ENCODE data around the gene TMEM184A. TPM values are rescaled to one million over a fixed set of nuclear protein-coding genes. Genes with fewer than 3 reads are reported as not detected.

Gene TMEM184A
- total RNA-seq, 2 donors from 2014 or later, result 0.28 TPM; not detected in 1

DNA sequence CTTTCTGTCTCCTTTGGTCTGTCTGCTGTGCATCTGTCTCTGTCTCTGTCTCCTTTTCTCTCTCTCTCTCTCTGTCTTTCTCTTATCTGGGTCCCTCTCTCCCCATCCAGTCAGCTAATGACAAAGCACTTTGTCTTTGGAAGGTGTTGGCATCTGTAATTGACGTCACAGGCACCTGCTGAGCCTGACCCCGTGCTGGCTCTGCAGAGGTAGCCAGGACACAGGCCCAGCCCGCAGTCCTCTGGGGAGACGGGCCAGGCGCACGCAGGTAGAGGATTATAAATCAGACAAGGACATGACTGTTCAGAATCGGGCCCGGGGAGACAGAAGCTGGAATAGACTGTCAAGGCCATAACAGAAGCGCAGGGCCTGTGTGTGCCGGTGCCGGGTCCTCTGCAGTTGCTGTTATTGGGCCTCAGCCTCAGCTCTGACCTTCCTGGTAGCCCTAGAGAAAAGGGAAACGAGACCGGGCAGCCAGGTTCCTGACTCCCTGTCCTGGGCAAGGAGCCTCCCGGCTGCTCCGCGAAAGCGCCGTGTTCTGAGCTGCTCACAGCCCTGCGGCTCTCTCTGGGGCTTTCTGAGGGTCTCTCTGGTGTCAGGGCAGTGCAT lies 24.5 kb upstream of the TMEM184A start:
- no peak for DNase-seq (ENCODE audit: low spot score)
- Histone ChIP-seq H3K36me3 (no peaks in the 10 kb centered on the region), H3K4me3 (no peak overlapping the region), H3K27ac (no peak overlapping the region), H3K9me3 (no peaks in the 10 kb centered on the region), H3K27me3 (no peaks in the 10 kb centered on the region), H3K4me1 (peaks cover 0 to 8% of the 10 kb centered on the region in 2 donors)
- TF ChIP-seq, protein P1, sequence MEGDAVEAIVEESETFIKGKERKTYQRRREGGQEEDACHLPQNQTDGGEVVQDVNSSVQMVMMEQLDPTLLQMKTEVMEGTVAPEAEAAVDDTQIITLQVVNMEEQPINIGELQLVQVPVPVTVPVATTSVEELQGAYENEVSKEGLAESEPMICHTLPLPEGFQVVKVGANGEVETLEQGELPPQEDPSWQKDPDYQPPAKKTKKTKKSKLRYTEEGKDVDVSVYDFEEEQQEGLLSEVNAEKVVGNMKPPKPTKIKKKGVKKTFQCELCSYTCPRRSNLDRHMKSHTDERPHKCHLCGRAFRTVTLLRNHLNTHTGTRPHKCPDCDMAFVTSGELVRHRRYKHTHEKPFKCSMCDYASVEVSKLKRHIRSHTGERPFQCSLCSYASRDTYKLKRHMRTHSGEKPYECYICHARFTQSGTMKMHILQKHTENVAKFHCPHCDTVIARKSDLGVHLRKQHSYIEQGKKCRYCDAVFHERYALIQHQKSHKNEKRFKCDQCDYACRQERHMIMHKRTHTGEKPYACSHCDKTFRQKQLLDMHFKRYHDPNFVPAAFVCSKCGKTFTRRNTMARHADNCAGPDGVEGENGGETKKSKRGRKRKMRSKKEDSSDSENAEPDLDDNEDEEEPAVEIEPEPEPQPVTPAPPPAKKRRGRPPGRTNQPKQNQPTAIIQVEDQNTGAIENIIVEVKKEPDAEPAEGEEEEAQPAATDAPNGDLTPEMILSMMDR (IDR thresholded peaks at IDR 0.05), result no peak

DNA sequence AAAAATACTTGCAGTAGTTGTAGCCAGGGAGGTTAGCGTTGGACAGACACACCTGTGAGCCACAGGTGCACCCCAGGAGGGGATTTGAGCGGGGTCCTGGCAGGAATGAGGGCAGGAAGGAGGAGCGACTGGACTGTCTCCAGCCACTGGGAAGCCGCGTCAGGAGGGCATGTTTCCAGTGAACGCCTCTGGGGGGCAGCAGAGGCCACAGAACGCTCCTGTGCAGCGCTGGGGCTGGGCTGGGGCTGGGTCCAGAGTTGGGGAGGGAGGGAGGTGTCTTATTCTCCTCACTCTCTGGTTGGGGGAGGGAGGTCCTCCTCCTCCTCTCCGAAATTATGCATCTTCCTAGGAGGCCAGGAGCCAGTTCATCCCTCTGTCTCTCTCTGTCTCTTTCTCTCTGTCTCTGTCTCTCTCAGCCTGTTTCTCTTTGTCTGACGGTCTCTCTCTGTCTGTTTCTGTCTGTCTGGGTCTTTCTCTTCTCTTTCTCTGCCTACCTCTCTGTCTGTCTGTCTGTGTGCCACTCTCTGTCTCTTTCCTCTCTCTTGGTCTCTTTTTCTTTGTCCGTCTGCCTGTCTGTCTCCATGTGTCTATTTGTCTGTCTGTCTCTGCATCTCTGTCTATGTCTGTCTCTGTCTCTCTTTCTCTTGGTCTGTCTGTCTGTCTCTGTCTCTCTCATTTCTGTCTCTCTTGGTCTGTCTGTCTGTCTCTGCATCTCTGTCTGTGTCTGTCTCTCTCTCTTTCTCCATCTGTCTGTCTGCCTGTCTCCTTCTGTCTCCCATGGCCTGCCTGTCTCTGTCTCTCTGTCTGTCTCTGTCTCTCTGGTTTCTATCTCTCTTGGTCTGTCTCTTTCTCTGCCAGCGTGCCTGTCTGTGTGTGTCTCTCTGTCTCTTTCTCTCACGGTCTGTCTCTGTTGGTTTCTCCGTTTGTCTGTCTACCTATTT lies 23.7 kb upstream of the TMEM184A start:
- H3K27ac ChIP-seq, result no peak overlapping the region
- H3K27me3 ChIP-seq, result no peaks in the 10 kb centered on the region
- no peaks in the 10 kb centered on the region for H3K36me3 ChIP-seq
- TF ChIP-seq, protein P1 (IDR thresholded peaks at IDR 0.05), result peak; percentile 86 to 92
- H3K4me3 ChIP-seq, result no peak overlapping the region
- peak; percentile 69 for DNase-seq (ENCODE audit: low spot score)
- peaks cover 0 to 8% of the 10 kb centered on the region in 2 donors for H3K4me1 ChIP-seq
- H3K9me3 ChIP-seq, result no peaks in the 10 kb centered on the region

DNA sequence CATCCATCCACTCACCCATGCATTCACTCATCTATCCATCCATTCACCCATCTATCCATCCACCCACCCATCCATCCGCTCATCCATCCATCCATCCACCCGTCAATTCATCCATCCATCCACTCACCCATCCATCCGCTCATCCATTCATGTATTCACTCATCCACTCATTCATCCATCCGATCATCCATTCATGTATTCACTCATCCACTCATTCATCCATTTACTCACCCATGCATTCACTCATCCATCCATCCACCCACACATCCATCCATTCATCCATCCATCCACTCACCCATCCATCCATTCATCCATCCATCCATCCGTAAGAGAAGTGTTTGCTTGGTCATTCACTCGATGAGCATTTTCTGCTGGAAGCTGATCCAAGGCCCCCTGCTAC lies 22.5 kb upstream of the TMEM184A start:
- no peaks in the 10 kb centered on the region for H3K27me3 ChIP-seq
- TF ChIP-seq, protein P1 (IDR thresholded peaks at IDR 0.05), result no peak
- no peaks in the 10 kb centered on the region for H3K9me3 ChIP-seq
- no peak overlapping the region for H3K27ac ChIP-seq
- H3K36me3 ChIP-seq, result no peaks in the 10 kb centered on the region
- DNase-seq (ENCODE audit: low spot score), result no peak
- no peak overlapping the region for H3K4me3 ChIP-seq
- H3K4me1 ChIP-seq, result peaks cover 0 to 8% of the 10 kb centered on the region in 2 donors

DNA sequence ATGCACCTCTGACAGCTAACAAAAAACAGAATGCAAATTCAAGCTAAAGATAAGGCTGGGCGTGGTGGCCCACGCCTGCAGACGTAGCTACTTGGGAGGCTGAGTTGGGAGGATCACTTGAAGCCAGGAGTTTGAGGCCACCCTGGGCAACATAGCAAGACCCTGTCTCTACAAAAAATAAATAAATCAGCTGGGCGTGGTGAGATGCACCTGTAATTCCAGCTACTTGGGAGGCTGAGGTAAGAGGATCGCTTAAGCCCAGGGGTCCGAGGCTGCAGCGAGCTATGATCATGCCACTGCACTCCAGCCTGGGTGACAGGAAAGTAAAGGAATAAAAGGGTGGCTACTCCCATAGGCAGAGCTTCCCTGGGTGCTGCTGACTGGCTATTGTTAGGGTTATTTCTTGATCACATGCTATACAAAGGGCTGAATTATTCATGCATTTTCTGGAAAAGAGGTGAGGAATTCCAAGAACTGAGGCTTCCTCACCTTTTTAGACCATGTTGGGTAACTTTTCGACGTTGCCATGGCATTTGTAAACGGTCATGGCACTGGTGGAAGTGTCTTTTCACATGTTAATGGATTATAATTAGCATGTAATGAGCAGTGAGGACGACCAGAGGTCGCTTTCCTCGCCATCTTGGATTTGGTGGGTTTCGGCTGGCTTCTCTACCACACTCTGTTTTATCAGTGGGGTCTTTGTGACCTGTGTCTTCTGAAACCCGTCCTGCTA lies 20.7 kb upstream of the TMEM184A start:
- H3K4me1 ChIP-seq, result peaks cover 0 to 17% of the 10 kb centered on the region in 2 donors
- no peaks in the 10 kb centered on the region for H3K36me3 ChIP-seq
- DNase-seq (ENCODE audit: low spot score), result no peak

DNA sequence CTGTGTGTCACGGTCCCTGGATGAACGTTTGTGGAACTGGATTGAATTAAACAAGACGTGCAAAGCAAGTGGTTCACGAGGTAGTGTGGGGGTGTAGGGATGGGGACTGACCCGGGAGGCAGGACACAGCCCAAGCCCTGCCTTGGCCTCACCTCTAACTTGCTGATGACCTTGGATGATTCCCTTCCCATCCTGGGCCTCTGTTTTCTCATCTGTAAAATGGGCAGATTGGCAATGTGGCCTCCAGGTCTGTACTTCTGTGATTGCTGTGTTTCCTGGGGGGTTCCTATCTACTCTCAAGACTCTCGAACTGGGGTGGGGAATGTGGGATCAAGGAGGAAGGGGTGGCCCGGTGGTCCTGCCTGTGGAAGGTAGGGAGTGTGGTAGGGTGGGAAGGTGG lies 19.8 kb upstream of the TMEM184A start:
- Histone ChIP-seq H3K27ac (no peak overlapping the region), H3K27me3 (no peaks in the 10 kb centered on the region), H3K4me3 (no peak overlapping the region), H3K9me3 (no peaks in the 10 kb centered on the region), H3K36me3 (no peaks in the 10 kb centered on the region), H3K4me1 (peaks cover 0 to 26% of the 10 kb centered on the region in 2 donors)
- TF ChIP-seq, protein P1 (IDR thresholded peaks at IDR 0.05), result no peak
- DNase-seq (ENCODE audit: low spot score), result no peak

More for the DNA sequence above, 20.7 kb upstream of the TMEM184A start:
- H3K27me3 ChIP-seq, result no peaks in the 10 kb centered on the region
- no peaks in the 10 kb centered on the region for H3K9me3 ChIP-seq
- TF ChIP-seq, protein P1 (IDR thresholded peaks at IDR 0.05), result no peak
- no peak overlapping the region for H3K4me3 ChIP-seq
- no peak overlapping the region for H3K27ac ChIP-seq
